GM12891 (cell line): Measurements from ENCODE around the gene PPFIA2.

Source experiments
- DNase-seq: peaks from one replicate; pipeline ENCODE4 v3.0.0; 2011; ENCODE audit warnings: low spot score; ENCODE audit not compliant: insufficient read length
- FAIRE-seq: peaks from 2 replicates; lab custom pipeline; 2011; peaks lifted over from hg19 to GRCh38; lab: Jason Lieb, UNC
- PAX5 ChIP-seq: IDR thresholded peaks from 2 replicates; pipeline ENCODE4 v1.6.1; 2011; ENCODE audit warnings: low read length, moderate library complexity, mild to moderate bottlenecking; ENCODE audit not compliant: insufficient read depth, severe bottlenecking
- POLR2A ChIP-seq: IDR thresholded peaks from 2 replicates; pipeline ENCODE4 v1.6.1; 2011; ENCODE audit warnings: low read depth, low read length, control low read depth
- POLR2AphosphoS5 ChIP-seq: IDR thresholded peaks from 2 replicates; pipeline ENCODE4 v1.6.1; 2011; ENCODE audit warnings: low read depth, low read length, control low read depth
- POU2F2 ChIP-seq: IDR thresholded peaks from 2 replicates; pipeline ENCODE4 v1.6.1; 2011; ENCODE audit warnings: low read depth, mild to moderate bottlenecking, control low read depth, low read length, moderate library complexity
- SPI1 ChIP-seq: IDR thresholded peaks from 2 replicates; pipeline ENCODE4 v1.6.1; 2011; ENCODE audit warnings: low read depth, low read length, control low read depth
- TAF1 ChIP-seq: IDR thresholded peaks from 2 replicates; pipeline ENCODE4 v1.6.1; 2011; ENCODE audit warnings: low read depth, low read length, control low read depth

The PPFIA2 gene

DNA sequence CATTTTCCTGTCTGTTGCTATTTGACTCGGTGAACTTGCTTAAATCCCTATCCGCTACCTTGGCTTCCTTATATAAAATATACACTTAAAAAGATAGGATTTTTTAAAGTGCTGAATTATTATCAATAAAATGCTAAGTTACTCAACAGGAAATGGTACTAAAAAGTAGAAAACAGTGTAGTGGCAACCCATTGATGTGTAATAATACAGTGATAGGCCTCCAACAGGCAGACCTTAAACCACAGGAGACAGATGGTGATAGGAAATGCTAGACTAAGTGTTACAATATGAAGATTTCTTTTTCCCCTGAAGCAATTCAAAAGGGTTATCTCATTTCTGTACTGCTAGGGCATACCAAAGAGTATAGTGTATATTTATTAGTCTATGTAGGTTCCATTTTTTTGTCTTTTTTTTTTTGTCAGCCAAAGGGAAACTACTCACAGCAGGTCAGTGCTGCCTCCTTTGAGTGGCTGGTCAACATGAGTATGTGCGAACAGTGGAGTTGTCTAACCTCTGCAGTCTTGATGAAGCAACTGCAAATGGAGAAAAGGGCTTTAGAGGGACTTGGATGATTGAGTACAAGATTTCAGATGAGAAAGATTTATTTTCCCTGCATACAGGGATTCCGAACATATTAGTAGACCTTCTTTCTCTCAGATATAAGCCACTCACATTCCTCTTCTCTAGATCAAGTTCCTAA, 497.5 kb downstream of the PPFIA2 start:
- DNase-seq (no peak), FAIRE-seq (no peak)
- TF ChIP-seq POLR2AphosphoS5 = no peak
- no peak for TF ChIP-seq TAF1

DNA sequence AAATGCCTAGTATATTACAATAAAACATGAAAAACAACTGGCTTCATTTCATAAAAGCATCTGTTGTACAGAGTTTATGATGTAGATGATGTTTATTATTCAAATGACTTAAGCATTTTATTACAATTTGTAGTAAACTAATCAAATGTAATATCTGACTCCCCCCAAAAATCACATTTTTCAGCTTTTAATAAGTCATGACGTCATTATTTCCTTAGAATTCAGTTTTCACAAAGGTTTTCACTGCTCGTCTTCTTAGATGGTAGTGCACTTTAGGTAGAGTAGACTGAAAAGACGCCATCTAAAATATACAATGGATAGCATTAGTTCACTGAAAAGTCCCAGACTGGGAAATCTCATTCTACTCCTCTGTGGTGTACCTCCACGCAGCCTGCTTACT, 499.8 kb downstream of the PPFIA2 start:
- no peak for DNase-seq
- TF ChIP-seq PAX5 = no peak
- no peak for TF ChIP-seq POLR2AphosphoS5
- TF ChIP-seq POU2F2 = no peak
- no peak for TF ChIP-seq SPI1
- no peak for TF ChIP-seq TAF1
- no peak for TF ChIP-seq POLR2A
- no peak for FAIRE-seq

DNA sequence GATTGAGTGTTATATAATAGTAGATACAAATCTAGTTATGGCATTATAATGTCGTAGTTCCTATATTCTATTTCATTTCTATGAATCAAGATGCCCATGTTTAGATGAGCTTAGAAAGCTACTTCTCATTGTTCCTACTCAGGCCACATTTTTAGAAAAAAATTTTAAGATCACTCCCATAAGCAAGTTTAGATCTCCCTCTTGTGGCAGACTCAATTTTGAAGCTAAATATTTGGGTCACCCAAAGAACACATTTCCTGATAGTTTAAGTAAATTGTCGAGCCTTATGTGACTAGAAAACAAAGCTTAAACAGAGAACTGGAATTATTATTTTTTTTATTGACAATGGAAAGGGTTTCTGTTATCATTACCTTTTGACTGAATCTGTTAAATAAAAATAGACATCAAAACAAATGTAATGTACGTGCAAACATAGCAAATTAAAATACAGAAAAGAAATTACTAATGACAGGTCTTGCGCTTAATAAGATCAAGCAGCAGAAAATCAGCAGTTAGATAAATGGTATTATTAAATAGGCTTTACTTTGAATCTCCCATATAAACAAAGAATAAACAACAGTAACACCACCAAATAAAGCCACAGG, 501.1 kb downstream of the PPFIA2 start:
- FAIRE-seq (no peak), DNase-seq (no peak)
- no peak for TF ChIP-seq POLR2AphosphoS5
- no peak for TF ChIP-seq SPI1
- TF ChIP-seq POLR2A = no peak
- no peak for TF ChIP-seq PAX5
- no peak for TF ChIP-seq TAF1
- no peak for TF ChIP-seq POU2F2

DNA sequence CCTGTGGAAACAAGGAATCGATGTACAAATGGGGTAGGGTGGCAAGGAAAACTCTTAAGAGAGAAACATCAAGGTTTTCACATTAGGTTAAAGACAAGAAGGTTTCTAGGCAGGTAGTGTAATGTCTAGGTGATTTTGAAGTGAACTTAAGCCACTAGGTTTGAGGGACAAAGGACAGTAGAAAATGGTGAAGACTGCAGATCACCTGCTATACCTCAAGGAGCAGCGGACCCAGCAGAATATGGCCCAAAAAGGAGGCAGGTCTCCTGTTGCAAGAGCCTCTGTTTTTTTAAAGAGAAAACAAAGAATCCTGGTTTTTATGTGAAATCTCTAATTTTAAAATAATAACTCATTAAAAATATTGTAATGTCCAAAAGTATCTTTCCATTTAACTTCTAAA, 503.2 kb downstream of the PPFIA2 start:
- TF ChIP-seq PAX5 = no peak
- no peak for TF ChIP-seq TAF1
- TF ChIP-seq POU2F2 = no peak
- no peak for TF ChIP-seq SPI1
- TF ChIP-seq POLR2A = no peak
- TF ChIP-seq POLR2AphosphoS5 = no peak
- DNase-seq (no peak), FAIRE-seq (no peak)

DNA sequence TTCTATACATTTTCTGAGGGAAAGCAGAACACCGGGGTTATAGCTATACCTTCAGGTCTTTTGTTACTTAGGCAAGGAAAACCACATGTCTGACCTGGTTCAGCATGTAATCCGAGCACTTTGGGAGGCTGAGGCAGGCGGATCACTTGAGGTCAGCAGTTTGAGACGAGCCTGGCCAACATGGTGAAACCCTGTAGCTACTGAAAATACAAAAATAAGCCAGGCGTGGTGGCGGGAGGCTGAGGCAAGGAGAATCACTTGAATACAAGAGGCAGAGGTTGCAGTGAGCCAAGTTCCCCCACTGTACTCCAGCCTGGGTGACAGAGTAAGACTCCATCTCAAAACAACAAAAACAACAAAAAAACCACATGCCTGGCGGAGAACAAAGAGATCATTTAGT, 503.7 kb downstream of the PPFIA2 start:
- no peak for FAIRE-seq
- TF ChIP-seq POLR2A = no peak
- TF ChIP-seq PAX5 = no peak
- no peak for TF ChIP-seq POLR2AphosphoS5
- no peak for TF ChIP-seq TAF1
- no peak for TF ChIP-seq POU2F2
- TF ChIP-seq SPI1 = no peak
- DNase-seq = no peak

DNA sequence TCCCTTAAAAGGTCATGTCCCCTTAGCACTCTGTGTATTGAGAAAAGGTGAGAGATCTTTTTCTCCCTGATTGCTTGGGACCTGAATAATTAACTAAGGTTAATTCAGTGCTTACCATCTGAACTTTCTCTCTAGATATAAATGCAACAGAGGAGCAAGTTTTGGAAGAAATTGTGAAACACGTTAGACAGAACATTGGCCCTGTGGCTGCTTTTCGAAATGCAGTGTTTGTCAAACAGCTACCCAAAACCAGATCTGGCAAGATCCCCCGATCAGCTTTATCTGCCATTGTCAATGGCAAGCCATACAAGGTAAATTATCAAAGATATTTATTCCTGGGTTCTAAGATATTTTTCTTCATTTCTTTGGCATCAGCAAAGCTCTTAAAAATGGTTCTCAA, 505.8 kb downstream of the PPFIA2 start:
- no peak for FAIRE-seq
- DNase-seq = no peak
- TF ChIP-seq POLR2A = no peak
- TF ChIP-seq PAX5 = no peak
- no peak for TF ChIP-seq POU2F2
- no peak for TF ChIP-seq TAF1
- TF ChIP-seq SPI1 = no peak
- TF ChIP-seq POLR2AphosphoS5 = no peak

DNA sequence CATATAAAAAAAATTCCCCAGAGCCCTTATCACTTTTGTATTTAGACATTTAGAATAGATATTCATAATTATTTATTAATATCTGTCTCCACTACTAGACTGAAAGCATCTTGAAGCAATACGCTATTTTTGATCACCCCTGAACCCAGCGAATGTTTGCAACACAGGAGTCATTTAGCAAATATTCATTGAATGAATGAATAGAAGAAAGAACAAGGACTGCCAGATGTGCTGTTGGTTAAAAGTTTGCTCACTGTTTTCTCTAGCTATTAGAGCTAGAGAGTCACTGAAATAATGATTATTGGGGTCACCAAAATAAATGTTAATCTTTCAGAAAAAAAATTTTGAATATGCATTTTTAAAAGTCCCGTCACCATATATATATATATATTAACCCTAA, 506.9 kb downstream of the PPFIA2 start:
- DNase-seq (no peak), FAIRE-seq (no peak)
- no peak for TF ChIP-seq POLR2AphosphoS5
- TF ChIP-seq POU2F2 = no peak
- TF ChIP-seq SPI1 = no peak
- TF ChIP-seq PAX5 = no peak

DNA sequence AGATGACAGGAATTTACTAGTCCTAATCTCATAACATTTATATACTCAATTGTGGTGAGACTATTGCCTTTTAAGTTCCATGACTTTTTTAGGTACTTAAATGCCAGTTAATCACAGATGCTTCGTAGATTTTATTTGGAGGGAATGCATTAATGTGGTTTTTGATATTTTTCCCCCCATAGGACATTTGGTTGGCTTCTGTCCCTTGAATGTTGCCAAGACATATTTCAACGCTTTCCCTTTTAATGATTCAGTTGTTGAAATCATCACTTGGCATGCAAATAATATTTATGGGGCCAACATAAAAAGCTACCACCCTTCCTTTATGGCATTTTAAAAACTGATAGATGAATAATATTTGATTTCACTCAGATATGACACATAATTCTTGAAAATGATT, 509.2 kb downstream of the PPFIA2 start:
- TF ChIP-seq POLR2AphosphoS5 = no peak
- no peak for TF ChIP-seq POU2F2
- no peak for TF ChIP-seq POLR2A
- no peak for TF ChIP-seq SPI1
- no peak for TF ChIP-seq PAX5
- no peak for TF ChIP-seq TAF1
- no peak for FAIRE-seq

DNA sequence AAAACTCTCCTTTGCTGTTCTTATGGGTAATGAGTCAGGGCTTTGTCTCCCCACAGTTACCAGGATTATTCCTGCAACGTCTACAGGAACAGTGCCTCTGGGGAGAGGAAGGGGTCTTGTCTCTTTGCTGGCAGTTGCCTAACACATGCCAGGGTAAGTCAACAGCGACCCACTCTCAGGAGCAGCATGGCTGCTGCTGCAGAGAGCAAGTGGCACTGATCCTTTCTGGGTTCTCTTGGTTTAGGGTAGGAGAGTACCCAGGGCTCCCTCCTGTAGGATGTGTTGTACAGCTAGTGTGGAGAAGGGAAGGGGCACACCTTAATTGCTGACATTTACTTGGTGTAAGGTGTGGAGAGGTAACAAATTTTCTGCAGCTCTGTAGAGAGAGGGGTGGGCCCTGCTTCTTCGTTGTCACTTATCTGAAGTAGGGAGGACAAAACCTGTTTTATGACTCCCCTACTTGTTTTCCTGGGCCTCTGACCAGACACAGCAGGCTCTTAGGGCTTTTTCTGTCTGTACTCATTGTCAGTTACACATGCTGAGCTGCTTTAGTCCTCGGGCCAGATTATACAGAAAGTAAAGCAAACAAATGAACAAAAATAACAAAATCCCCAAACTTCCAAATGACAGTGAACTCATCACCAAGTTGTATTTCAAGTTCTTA, 513.1 kb downstream of the PPFIA2 start:
- FAIRE-seq = no peak
- DNase-seq = no peak
- TF ChIP-seq POLR2AphosphoS5 = no peak
- no peak for TF ChIP-seq SPI1
- TF ChIP-seq TAF1 = no peak
- no peak for TF ChIP-seq POLR2A
- no peak for TF ChIP-seq PAX5
- no peak for TF ChIP-seq POU2F2

More for the DNA sequence above, 509.2 kb downstream of the PPFIA2 start:
- no peak for DNase-seq

DNA sequence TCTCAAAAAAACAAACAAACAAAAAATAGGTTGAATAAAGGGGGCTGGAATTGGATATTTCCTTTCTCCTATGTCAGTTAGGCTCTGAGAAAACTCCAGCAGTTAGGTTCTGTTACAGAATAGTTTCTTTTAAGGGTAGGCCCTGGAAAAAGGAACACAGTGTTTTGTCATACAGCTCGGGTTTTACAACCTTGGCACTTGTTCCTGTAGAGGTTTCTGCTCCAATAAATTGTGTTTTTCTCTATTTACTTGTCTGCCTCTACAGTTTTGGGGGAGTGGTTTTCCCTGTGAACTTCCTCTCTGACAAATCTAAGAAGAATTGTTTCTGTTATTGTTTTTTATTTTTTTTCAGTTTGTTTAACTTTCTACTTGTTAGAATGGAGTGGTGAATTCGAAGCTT, 513.7 kb downstream of the PPFIA2 start:
- FAIRE-seq (no peak), DNase-seq (no peak)
- TF ChIP-seq PAX5 = no peak
- TF ChIP-seq POLR2A = no peak
- no peak for TF ChIP-seq POU2F2
- no peak for TF ChIP-seq SPI1
- no peak for TF ChIP-seq POLR2AphosphoS5
- no peak for TF ChIP-seq TAF1
